DND-41 (cell line): Measurements from ENCODE around the gene ANKRD36C.
"Not testable (repeated sequence)": the region's sequence is repeated elsewhere in the genome, so short reads cannot be mapped to it uniquely, and the experiment has no call there.

Experiments used
- EZH2 ChIP-seq: IDR thresholded peaks from 3 replicates; pipeline ENCODE4 v1.6.1; 2012; ENCODE audit warnings: borderline replicate concordance, low read depth, mild to moderate bottlenecking, moderate library complexity, low read length, inconsistent platforms; ENCODE audit not compliant: severe bottlenecking
- TF ChIP-seq, protein P1 (sequence below): IDR thresholded peaks from 2 replicates; pipeline ENCODE4 v1.5.1; 2012; ENCODE audit warnings: borderline replicate concordance, low read length, moderate library complexity, mild to moderate bottlenecking; ENCODE audit not compliant: poor library complexity, severe bottlenecking; ENCODE audit errors: extremely low read depth

DNA sequence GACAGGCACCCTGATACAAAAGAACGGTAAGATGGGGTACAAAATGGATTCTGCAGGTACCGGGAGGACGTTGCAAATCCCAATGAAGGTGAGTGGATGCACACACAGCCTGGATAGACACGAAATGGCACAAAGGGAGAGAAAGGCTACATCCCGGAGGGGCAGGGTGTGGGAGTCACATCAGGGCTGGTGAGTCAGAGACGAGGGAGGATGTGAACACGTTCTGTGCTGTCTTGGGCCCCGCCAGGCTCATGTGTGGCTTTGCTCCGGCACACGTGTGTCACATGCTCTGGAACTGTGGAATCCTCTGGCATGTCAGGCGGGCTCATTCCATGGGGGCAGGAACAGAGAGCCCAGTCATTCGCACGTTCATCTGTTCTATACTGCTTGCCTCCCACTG, 203.0 kb downstream of the ANKRD36C start:
- TF ChIP-seq, protein P1, sequence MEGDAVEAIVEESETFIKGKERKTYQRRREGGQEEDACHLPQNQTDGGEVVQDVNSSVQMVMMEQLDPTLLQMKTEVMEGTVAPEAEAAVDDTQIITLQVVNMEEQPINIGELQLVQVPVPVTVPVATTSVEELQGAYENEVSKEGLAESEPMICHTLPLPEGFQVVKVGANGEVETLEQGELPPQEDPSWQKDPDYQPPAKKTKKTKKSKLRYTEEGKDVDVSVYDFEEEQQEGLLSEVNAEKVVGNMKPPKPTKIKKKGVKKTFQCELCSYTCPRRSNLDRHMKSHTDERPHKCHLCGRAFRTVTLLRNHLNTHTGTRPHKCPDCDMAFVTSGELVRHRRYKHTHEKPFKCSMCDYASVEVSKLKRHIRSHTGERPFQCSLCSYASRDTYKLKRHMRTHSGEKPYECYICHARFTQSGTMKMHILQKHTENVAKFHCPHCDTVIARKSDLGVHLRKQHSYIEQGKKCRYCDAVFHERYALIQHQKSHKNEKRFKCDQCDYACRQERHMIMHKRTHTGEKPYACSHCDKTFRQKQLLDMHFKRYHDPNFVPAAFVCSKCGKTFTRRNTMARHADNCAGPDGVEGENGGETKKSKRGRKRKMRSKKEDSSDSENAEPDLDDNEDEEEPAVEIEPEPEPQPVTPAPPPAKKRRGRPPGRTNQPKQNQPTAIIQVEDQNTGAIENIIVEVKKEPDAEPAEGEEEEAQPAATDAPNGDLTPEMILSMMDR, result not testable (repeated sequence)
- TF ChIP-seq EZH2, result not testable (repeated sequence)
